Endodermal cell (in vitro differentiated cells): ENCODE data around the gene SCAPER. TPM values are rescaled to one million over a fixed set of nuclear protein-coding genes. Genes with fewer than 3 reads are reported as not detected.
"Not testable (repeated sequence)": the region's sequence is repeated elsewhere in the genome, so short reads cannot be mapped to it uniquely, and the experiment has no call there.

Experiments used
- DNase-seq: peaks from one replicate; pipeline ENCODE4 v3.0.0-alpha.2; 2017
- H3K27ac ChIP-seq: 2 replicates; pipeline ENCODE4 v1.5.1; 2013; ENCODE audit warnings: mild to moderate bottlenecking, low read depth, low read length, moderate library complexity
- H3K27me3 ChIP-seq: 2 replicates; pipeline ENCODE4 v1.6.1; 2013; ENCODE audit warnings: mild to moderate bottlenecking, low read length, moderate library complexity; ENCODE audit not compliant: insufficient read depth, control insufficient read depth, poor library complexity, severe bottlenecking
- H3K36me3 ChIP-seq: 2 replicates; pipeline ENCODE4 v1.7.0; 2013; ENCODE audit warnings: mild to moderate bottlenecking, low read length, moderate library complexity; ENCODE audit not compliant: control insufficient read depth, insufficient read depth
- H3K4me1 ChIP-seq: one replicate; pipeline ENCODE4 v1.7.0; 2013; ENCODE audit warnings: low read length; ENCODE audit not compliant: control insufficient read depth, insufficient read depth
- H3K4me3 ChIP-seq: 2 replicates; pipeline ENCODE4 v1.5.1; 2013; ENCODE audit warnings: mild to moderate bottlenecking, low read length, moderate library complexity
- H3K9ac ChIP-seq: 2 replicates; pipeline ENCODE4 v1.6.1; 2013; ENCODE audit warnings: mild to moderate bottlenecking, low read length, moderate library complexity; ENCODE audit not compliant: poor library complexity, severe bottlenecking; ENCODE audit errors: extremely low read depth
- H3K9me3 ChIP-seq: 2 replicates; pipeline ENCODE4 v1.6.1; 2013; ENCODE audit warnings: mild to moderate bottlenecking, low read length, moderate library complexity; ENCODE audit not compliant: control insufficient read depth
- H3K27ac Mint-ChIP-seq: 2 replicates; pipeline ENCODE4 v1.8.0; 2020; ENCODE audit warnings: mixed read lengths
- H3K27me3 Mint-ChIP-seq: 2 replicates; pipeline ENCODE4 v1.8.0; 2021; ENCODE audit warnings: mild to moderate bottlenecking, mixed read lengths; ENCODE audit not compliant: insufficient read depth
- H3K36me3 Mint-ChIP-seq: 2 replicates; pipeline ENCODE4 v1.8.0; 2020; ENCODE audit warnings: low read depth, mixed read lengths
- H3K4me1 Mint-ChIP-seq: 2 replicates; pipeline ENCODE4 v1.8.0; 2020; ENCODE audit warnings: mixed read lengths
- H3K4me3 Mint-ChIP-seq: 2 replicates; pipeline ENCODE4 v1.8.0; 2020; ENCODE audit warnings: mild to moderate bottlenecking, moderate library complexity, mixed read lengths
- H3K9me3 Mint-ChIP-seq: 2 replicates; pipeline ENCODE4 v1.8.0; 2020; ENCODE audit warnings: mild to moderate bottlenecking, mixed read lengths
- CTCF ChIP-seq: fragments of 200-600 bp; sonication (generic); conservative IDR thresholded peaks from 2 replicates; pipeline ENCODE4 v1.5.0; 2021; ENCODE audit warnings: antibody characterized with exemption, mild to moderate bottlenecking
- WGBS, 2 experiments: methylation state at CpG; one replicate each; pipeline versions ENCODE4 v1.1.5 to v1.1.7; 2013; ENCODE audit warnings: missing lambda C conversion rate in 2 of 2, mixed read lengths in 1 of 2; ENCODE audit not compliant: insufficient coverage in 1 of 2, insufficient read length in 1 of 2; 5-methylcytosine and 5-hydroxymethylcytosine counted together
- total RNA-seq, 2 donors: library from RNA; stranded (reverse); fragmentation: NEBNext Ultra II Directional in 1 of 2; extraction: Animal tissue kit (Norgen Biotek cat#: 25700) in 1 of 2; gene quantifications; 2 replicates in 1 of 2; 3 replicates in 1 of 2; pipeline ENCODE4 v1.2.1, GENCODE V29; 2021

SCAPER gene
- total RNA-seq, 2 donors from 2014 or later: 8.9 to 12.2 TPM

- Histone ChIP-seq H3K9ac (no peak overlapping the region), H3K4me1 (no peaks in the 10 kb centered on the region), H3K27ac (no peak overlapping the region), H3K9me3 (no peaks in the 10 kb centered on the region), H3K4me3 (no peak overlapping the region), H3K36me3 (no peaks in the 10 kb centered on the region), H3K27me3 (peaks cover 47% of the 10 kb centered on the region)
- H3K36me3 Mint-ChIP-seq: no peaks in the 10 kb centered on the region
- no peak for DNase-seq
- H3K4me3 Mint-ChIP-seq: no peak overlapping the region
- no peak overlapping the region for H3K27ac Mint-ChIP-seq
- no peaks in the 10 kb centered on the region for H3K9me3 Mint-ChIP-seq
- H3K27me3 Mint-ChIP-seq: peaks cover 35% of the 10 kb centered on the region
- TF ChIP-seq CTCF: no peak
- WGBS, 2 experiments: 58 to 100% methylated on average over 1 to 2 of the region's 4 CpGs
- H3K4me1 Mint-ChIP-seq: peaks cover 16% of the 10 kb centered on the region
Observed at GRCh38 chr15:76861815-76862397, 43.2 kb downstream of the SCAPER start.

- Mint-ChIP-seq H3K4me1 (peaks cover 16% of the 10 kb centered on the region), H3K36me3 (peaks cover 9% of the 10 kb centered on the region), H3K9me3 (peaks cover 10% of the 10 kb centered on the region), H3K27me3 (peaks cover 27% of the 10 kb centered on the region), H3K27ac (no peak overlapping the region), H3K4me3 (no peak overlapping the region)
- Histone ChIP-seq H3K9me3 (peaks cover 8% of the 10 kb centered on the region), H3K4me3 (no peak overlapping the region), H3K4me1 (no peaks in the 10 kb centered on the region), H3K36me3 (no peaks in the 10 kb centered on the region), H3K27me3 (peaks cover 36% of the 10 kb centered on the region), H3K9ac (no peak overlapping the region), H3K27ac (no peak overlapping the region)
- no peak for DNase-seq
- no peak for TF ChIP-seq CTCF
Observed at GRCh38 chr15:76860201-76860600, 44.9 kb downstream of the SCAPER start.

GRCh38 chr15:76850367-76850766, 54.8 kb downstream of the SCAPER start:
- H3K9me3 ChIP-seq: peaks cover 13% of the 10 kb centered on the region
- H3K4me1 Mint-ChIP-seq, H3K27ac ChIP-seq, H3K27me3 ChIP-seq, DNase-seq, H3K27ac Mint-ChIP-seq, H3K4me3 ChIP-seq, H3K4me3 Mint-ChIP-seq, H3K9ac ChIP-seq, H3K36me3 ChIP-seq, H3K4me1 ChIP-seq: not testable (repeated sequence)
- peaks cover 45% of the 10 kb centered on the region for H3K9me3 Mint-ChIP-seq
- peaks cover 37% of the 10 kb centered on the region for H3K36me3 Mint-ChIP-seq
- H3K27me3 Mint-ChIP-seq: peaks cover 22% of the 10 kb centered on the region

GRCh38 chr15:76846782-76847181, 58.4 kb downstream of the SCAPER start:
- Histone ChIP-seq H3K27ac (no peak overlapping the region), H3K4me1 (no peaks in the 10 kb centered on the region), H3K9me3 (peaks cover 12% of the 10 kb centered on the region), H3K4me3 (no peak overlapping the region), H3K36me3 (no peaks in the 10 kb centered on the region), H3K27me3 (no peaks in the 10 kb centered on the region), H3K9ac (no peak overlapping the region)
- Mint-ChIP-seq H3K4me1 (no peaks in the 10 kb centered on the region), H3K27me3 (peaks cover 7% of the 10 kb centered on the region), H3K4me3 (no peak overlapping the region), H3K9me3 (peaks cover 20% of the 10 kb centered on the region), H3K36me3 (peaks cover 13% of the 10 kb centered on the region), H3K27ac (no peak overlapping the region)
- TF ChIP-seq CTCF: no peak
- DNase-seq: no peak
- WGBS, 2 experiments: 100% methylated on average over 1 of the region's 1 CpG; no CpG with 5 or more reads in 1 of the 2 experiments
